Nephron progenitor cell (in vitro differentiated cells): ENCODE measurements around the gene SPATA2L.
"Not testable (repeated sequence)": the region's sequence is repeated elsewhere in the genome, so short reads cannot be mapped to it uniquely, and the experiment has no call there.

Source experiments
- DNase-seq: peaks from one replicate; pipeline ENCODE4 v3.0.0; 2021
- H3K27ac Mint-ChIP-seq: 2 replicates; pipeline ENCODE4 v1.8.0; 2021; ENCODE audit warnings: mild to moderate bottlenecking, moderate library complexity, mixed read lengths
- H3K27me3 Mint-ChIP-seq: 2 replicates; pipeline ENCODE4 v1.8.0; 2021; ENCODE audit warnings: mild to moderate bottlenecking, low read depth, mixed read lengths; ENCODE audit not compliant: poor library complexity
- H3K36me3 Mint-ChIP-seq: 2 replicates; pipeline ENCODE4 v1.8.0; 2021; ENCODE audit warnings: low read depth, mixed read lengths
- H3K4me1 Mint-ChIP-seq: 2 replicates; pipeline ENCODE4 v1.8.0; 2021; ENCODE audit warnings: mixed read lengths
- H3K4me3 Mint-ChIP-seq: 2 replicates; pipeline ENCODE4 v1.8.0; 2021; ENCODE audit warnings: mild to moderate bottlenecking, moderate library complexity, mixed read lengths
- H3K9me3 Mint-ChIP-seq: 2 replicates; pipeline ENCODE4 v1.8.0; 2021; ENCODE audit warnings: mild to moderate bottlenecking, moderate library complexity, mixed read lengths
- TF ChIP-seq, protein P1 (sequence below): fragments of 200-600 bp; sonication (generic); IDR thresholded peaks from 2 replicates; pipeline ENCODE4 v1.5.0; 2021; ENCODE audit warnings: antibody characterized with exemption

Gene SPATA2L

DNA sequence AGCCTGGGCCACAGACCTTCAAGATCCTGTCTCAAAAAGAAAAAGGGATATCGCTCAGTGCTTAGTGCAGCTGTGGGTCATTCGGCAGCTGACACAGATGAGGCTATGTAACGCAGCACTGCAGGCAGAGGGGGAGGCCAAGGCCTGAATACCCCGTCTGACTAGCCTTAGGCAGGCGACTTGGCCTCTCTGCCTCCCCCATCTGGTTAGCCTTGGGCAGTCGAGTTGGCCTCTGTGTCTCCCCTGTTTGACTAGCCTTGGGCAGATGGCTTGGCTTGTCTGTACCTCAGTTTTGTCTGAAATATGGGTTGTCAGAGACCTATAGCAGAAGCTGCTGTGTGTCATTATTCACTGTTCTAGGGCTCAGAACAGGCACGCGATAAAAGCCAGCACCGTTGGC lies 33.9 kb downstream of the SPATA2L start:
- Mint-ChIP-seq H3K4me1 (peaks cover 11% of the 10 kb centered on the region), H3K27me3 (peaks cover 6% of the 10 kb centered on the region), H3K9me3 (peaks cover 52% of the 10 kb centered on the region), H3K36me3 (peaks cover 81% of the 10 kb centered on the region), H3K27ac (no peak overlapping the region), H3K4me3 (no peak overlapping the region)
- DNase-seq, result no peak
- TF ChIP-seq, protein P1, sequence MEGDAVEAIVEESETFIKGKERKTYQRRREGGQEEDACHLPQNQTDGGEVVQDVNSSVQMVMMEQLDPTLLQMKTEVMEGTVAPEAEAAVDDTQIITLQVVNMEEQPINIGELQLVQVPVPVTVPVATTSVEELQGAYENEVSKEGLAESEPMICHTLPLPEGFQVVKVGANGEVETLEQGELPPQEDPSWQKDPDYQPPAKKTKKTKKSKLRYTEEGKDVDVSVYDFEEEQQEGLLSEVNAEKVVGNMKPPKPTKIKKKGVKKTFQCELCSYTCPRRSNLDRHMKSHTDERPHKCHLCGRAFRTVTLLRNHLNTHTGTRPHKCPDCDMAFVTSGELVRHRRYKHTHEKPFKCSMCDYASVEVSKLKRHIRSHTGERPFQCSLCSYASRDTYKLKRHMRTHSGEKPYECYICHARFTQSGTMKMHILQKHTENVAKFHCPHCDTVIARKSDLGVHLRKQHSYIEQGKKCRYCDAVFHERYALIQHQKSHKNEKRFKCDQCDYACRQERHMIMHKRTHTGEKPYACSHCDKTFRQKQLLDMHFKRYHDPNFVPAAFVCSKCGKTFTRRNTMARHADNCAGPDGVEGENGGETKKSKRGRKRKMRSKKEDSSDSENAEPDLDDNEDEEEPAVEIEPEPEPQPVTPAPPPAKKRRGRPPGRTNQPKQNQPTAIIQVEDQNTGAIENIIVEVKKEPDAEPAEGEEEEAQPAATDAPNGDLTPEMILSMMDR, result no peak

DNA sequence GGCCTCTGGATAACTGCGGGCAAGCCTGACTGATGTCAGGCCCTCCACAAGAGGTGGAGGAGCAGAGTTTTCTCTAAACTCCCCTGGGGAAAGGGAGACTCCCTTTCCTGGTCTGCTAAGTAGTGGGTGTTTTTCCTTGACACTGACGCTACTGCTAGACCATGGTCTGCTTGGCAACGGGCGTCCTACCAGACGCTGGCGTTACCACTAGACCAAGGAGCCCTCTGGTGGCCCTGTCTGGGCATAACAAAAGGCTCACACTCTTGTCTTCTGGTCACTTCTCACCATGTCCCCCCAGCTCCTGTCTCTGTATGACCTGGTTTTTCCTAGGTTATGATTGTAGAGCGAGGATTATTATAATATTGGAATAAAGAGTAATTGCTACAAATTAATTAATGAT lies 34.5 kb downstream of the SPATA2L start:
- peak; percentile 25 for DNase-seq
- H3K4me1 Mint-ChIP-seq, result peaks cover 11% of the 10 kb centered on the region
- H3K36me3 Mint-ChIP-seq, result peaks cover 81% of the 10 kb centered on the region

DNA sequence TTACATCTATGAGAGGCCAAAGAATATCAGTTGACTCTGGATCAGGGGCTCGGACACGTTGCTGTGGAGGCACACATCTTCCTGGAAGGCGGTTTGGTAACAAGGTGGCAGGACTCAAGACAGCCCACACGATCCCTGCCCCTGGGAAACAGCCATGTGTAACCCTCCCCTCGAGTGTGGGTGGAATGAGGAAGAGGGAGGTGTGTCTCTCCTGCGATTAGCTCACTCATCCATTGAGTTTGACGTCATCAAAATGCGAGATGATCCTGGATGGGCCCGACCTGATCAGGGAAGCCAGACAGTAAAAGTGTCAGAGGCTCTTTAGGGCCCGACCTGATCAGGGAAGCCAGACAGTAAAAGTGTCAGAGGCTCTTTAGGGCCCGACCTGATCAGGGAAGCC lies 37.3 kb downstream of the SPATA2L start:
- DNase-seq, H3K27me3 Mint-ChIP-seq, H3K4me3 Mint-ChIP-seq, H3K4me1 Mint-ChIP-seq: not testable (repeated sequence)
- Mint-ChIP-seq H3K36me3 (peaks cover 97% of the 10 kb centered on the region), H3K27ac (peak overlapping the region; percentile 53), H3K9me3 (peaks cover 74% of the 10 kb centered on the region)

More for the DNA sequence above, 34.5 kb downstream of the SPATA2L start:
- H3K27ac Mint-ChIP-seq, H3K27me3 Mint-ChIP-seq, H3K4me3 Mint-ChIP-seq: not testable (repeated sequence)
- H3K9me3 Mint-ChIP-seq, result peaks cover 52% of the 10 kb centered on the region

- Mint-ChIP-seq H3K4me1 (peaks cover 21% of the 10 kb centered on the region), H3K36me3 (peaks cover 83% of the 10 kb centered on the region), H3K4me3 (peak overlapping the region; percentile 58), H3K9me3 (peaks cover 70% of the 10 kb centered on the region), H3K27me3 (peaks cover 3% of the 10 kb centered on the region), H3K27ac (no peak overlapping the region)
- TF ChIP-seq, protein P1, result no peak
- DNase-seq, result no peak
Measured at GRCh38 chr16:89661215-89661614, 40.3 kb downstream of the SPATA2L start.

GRCh38 chr16:89660146-89660545 lies 41.4 kb downstream of the SPATA2L start:
- TF ChIP-seq, protein P1, result no peak
- H3K4me3 Mint-ChIP-seq, result no peak overlapping the region
- peaks cover 3% of the 10 kb centered on the region for H3K27me3 Mint-ChIP-seq
- peaks cover 76% of the 10 kb centered on the region for H3K36me3 Mint-ChIP-seq
- H3K27ac Mint-ChIP-seq, result peak overlapping the region; percentile 38
- DNase-seq, result no peak
- peaks cover 21% of the 10 kb centered on the region for H3K4me1 Mint-ChIP-seq
- peaks cover 60% of the 10 kb centered on the region for H3K9me3 Mint-ChIP-seq

DNA sequence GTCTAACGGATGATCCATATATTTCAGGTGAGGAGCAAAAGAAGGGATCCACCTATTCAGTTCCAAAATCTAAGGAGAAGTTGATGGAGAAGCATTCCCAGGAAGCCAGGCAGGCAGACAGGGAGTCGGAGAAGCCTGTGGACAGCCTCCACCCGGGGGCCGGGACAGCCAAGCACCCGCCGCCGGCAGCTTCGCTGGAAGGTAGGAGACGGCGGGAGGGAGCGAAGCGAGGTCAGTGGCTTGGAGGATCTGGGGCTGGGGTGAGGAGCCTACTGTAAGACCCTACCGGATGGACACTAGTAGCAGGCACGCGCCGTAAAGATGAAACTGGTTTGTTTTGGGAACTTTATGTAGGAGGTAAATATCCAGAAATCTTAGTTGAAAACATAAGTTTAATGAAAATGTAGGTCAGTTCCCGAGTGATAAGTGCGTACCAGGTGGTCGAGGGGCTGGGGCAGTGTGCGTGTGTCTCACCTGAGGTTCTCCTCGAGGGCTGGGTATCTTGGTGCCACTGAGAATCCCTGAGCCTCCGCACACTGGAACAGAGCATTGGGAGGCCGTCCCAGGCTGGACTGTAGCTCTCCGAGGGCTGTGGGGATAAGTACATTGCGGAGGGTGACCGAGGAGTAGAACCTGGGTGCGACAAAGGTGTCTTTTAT lies 43.2 kb downstream of the SPATA2L start:
- H3K9me3 Mint-ChIP-seq, result peaks cover 43% of the 10 kb centered on the region
- H3K4me1 Mint-ChIP-seq, result peaks cover 20% of the 10 kb centered on the region
- H3K27ac Mint-ChIP-seq, result no peak overlapping the region
- H3K27me3 Mint-ChIP-seq, result no peaks in the 10 kb centered on the region
- peak overlapping the region; percentile 93 for H3K4me3 Mint-ChIP-seq
- peaks cover 68% of the 10 kb centered on the region for H3K36me3 Mint-ChIP-seq
- DNase-seq, result peak; percentile 36
- TF ChIP-seq, protein P1, result no peak
